WI38 (cell line): Measurements from ENCODE around the gene PROSER1.

Experiments used
- H3K4me3 ChIP-seq: 2 replicates; pipeline ENCODE4 v1.5.1; 2011; ENCODE audit warnings: low read depth, mild to moderate bottlenecking, control low read depth, low read length
- CTCF ChIP-seq: IDR thresholded peaks from 2 replicates; pipeline ENCODE4 v1.5.1; 2012; ENCODE audit warnings: low read depth, mild to moderate bottlenecking, control low read depth, low read length

Gene PROSER1

GRCh38 chr13:39040206-39040605 lies 2.3 kb upstream of the PROSER1 start:
- TF ChIP-seq CTCF: no peak
- H3K4me3 ChIP-seq: no peak overlapping the region

GRCh38 chr13:39039041-39039440 lies 1.2 kb upstream of the PROSER1 start:
- peak overlapping the region; percentile 72 for H3K4me3 ChIP-seq
- TF ChIP-seq CTCF: no peak

- peak overlapping the region; percentile 72 for H3K4me3 ChIP-seq
- no peak for TF ChIP-seq CTCF
Measured at GRCh38 chr13:39038569-39039030, 711 bp upstream of the PROSER1 start.

- TF ChIP-seq CTCF: no peak
- H3K4me3 ChIP-seq: peak overlapping the region; percentile 72
Measured at GRCh38 chr13:39037410-39037879, 444 bp downstream of the PROSER1 start.

- peak overlapping the region; percentile 72 for H3K4me3 ChIP-seq
- no peak for TF ChIP-seq CTCF
Measured at GRCh38 chr13:39036212-39036611, 1.7 kb downstream of the PROSER1 start.

GRCh38 chr13:39035799-39036198 lies 2.1 kb downstream of the PROSER1 start:
- H3K4me3 ChIP-seq: peak overlapping the region; percentile 72
- TF ChIP-seq CTCF: no peak

GRCh38 chr13:39035204-39035603 lies 2.7 kb downstream of the PROSER1 start:
- peak overlapping the region; percentile 72 for H3K4me3 ChIP-seq
- no peak for TF ChIP-seq CTCF
